Neural cell (in vitro differentiated cells): ENCODE results near the gene LRRC2. TPM values are rescaled to one million over a fixed set of nuclear protein-coding genes. Genes with fewer than 3 reads are reported as not detected.

ENCODE experiments used
- H2AFZ ChIP-seq: fragments of 200-600, 300-800 bp; sonication (generic), shearing (Covaris generic); 2 replicates; pipeline ENCODE4 v1.6.0; 2014; ENCODE audit warnings: low read depth, mild to moderate bottlenecking, antibody characterized with exemption, low read length, moderate library complexity
- H3F3A ChIP-seq: fragments of 200-600 bp; shearing (Covaris generic); 2 replicates; pipeline ENCODE4 v1.6.1; 2016; ENCODE audit warnings: mild to moderate bottlenecking, moderate library complexity, mixed read lengths, antibody characterized with exemption, low read length; ENCODE audit not compliant: insufficient read depth, poor library complexity, severe bottlenecking
- H3K27ac ChIP-seq: fragments of 200-600, 300-800 bp; sonication (generic), shearing (Covaris generic); 2 replicates; pipeline ENCODE4 v1.5.1; 2014; ENCODE audit warnings: mild to moderate bottlenecking, low read length, moderate library complexity
- H3K27me3 ChIP-seq: fragments of 300-800, 200-600 bp; sonication (generic), shearing (Covaris generic); 2 replicates; pipeline ENCODE4 v1.6.0; 2014; ENCODE audit warnings: mild to moderate bottlenecking, low read depth, low read length, moderate library complexity; ENCODE audit not compliant: insufficient read depth
- H3K36me3 ChIP-seq: fragments of 300-800, 200-600 bp; sonication (generic), shearing (Covaris generic); 2 replicates; pipeline ENCODE4 v1.5.1; 2014; ENCODE audit warnings: mild to moderate bottlenecking, antibody characterized with exemption, low read length, moderate library complexity; ENCODE audit not compliant: insufficient read depth
- H3K4me2 ChIP-seq: fragments of 300-800, 200-600 bp; sonication (generic), shearing (Covaris generic); 2 replicates; pipeline ENCODE4 v1.6.0; 2014; ENCODE audit warnings: mild to moderate bottlenecking, low read length
- H3K4me3 ChIP-seq: fragments of 300-800, 200-600 bp; sonication (generic), shearing (Covaris generic); 2 replicates; pipeline ENCODE4 v1.5.1; 2014; ENCODE audit warnings: mild to moderate bottlenecking, low read length, moderate library complexity
- H3K79me2 ChIP-seq: fragments of 200-600 bp; shearing (Covaris generic); replicated peaks from 2 replicates; pipeline ENCODE4 v1.6.0; 2014; ENCODE audit warnings: mild to moderate bottlenecking, low read length, moderate library complexity; ENCODE audit not compliant: insufficient read depth
- H3K9ac ChIP-seq: fragments of 300-800, 200-600 bp; sonication (generic), shearing (Covaris generic); 2 replicates; pipeline ENCODE4 v1.6.1; 2016; ENCODE audit warnings: mild to moderate bottlenecking, low read length, mixed read lengths
- H3K9me2 ChIP-seq: fragments of 200-600 bp; shearing (Covaris generic); 2 replicates; pipeline ENCODE4 v1.6.1; 2016; ENCODE audit warnings: mild to moderate bottlenecking, low read length, mixed read lengths; ENCODE audit not compliant: insufficient read depth
- H3K9me3 ChIP-seq: fragments of 200-600, 300-800 bp; sonication (generic), shearing (Covaris generic); 2 replicates; pipeline ENCODE4 v1.6.1; 2016; ENCODE audit warnings: mild to moderate bottlenecking, mixed run types, low read length, moderate library complexity, mixed read lengths
- H4K20me1 ChIP-seq: fragments of 200-600 bp; shearing (Covaris generic); 2 replicates; pipeline ENCODE4 v1.6.1; 2016; ENCODE audit warnings: mild to moderate bottlenecking, mixed run types; ENCODE audit not compliant: insufficient read depth
- EP300 ChIP-seq: fragments of 450-650 bp; conservative IDR thresholded peaks from 2 replicates; pipeline ENCODE4 v1.6.1; 2014; ENCODE audit warnings: antibody characterized with exemption, mild to moderate bottlenecking, moderate library complexity; ENCODE audit not compliant: poor library complexity, severe bottlenecking
- EZH2 ChIP-seq: fragments of 200-600, 300-800 bp; shearing (Covaris generic), sonication (generic); IDR thresholded peaks from 2 replicates; pipeline ENCODE4 v1.6.1; 2014; ENCODE audit warnings: antibody characterized with exemption, low read length, borderline replicate concordance, mild to moderate bottlenecking; ENCODE audit not compliant: insufficient read depth, poor library complexity, severe bottlenecking
- MXI1 ChIP-seq: fragments of 450-650 bp; conservative IDR thresholded peaks from 2 replicates; pipeline ENCODE4 v1.6.1; 2014; ENCODE audit warnings: antibody characterized with exemption, mild to moderate bottlenecking; ENCODE audit not compliant: poor library complexity, severe bottlenecking
- POLR2AphosphoS5 ChIP-seq: IDR thresholded peaks from 2 replicates; pipeline ENCODE4 v1.6.1; 2012
- RAD21 ChIP-seq: fragments of 450-650 bp; conservative IDR thresholded peaks from 2 replicates; pipeline ENCODE4 v1.6.1; 2014; ENCODE audit warnings: antibody characterized with exemption, mild to moderate bottlenecking, moderate library complexity
- REST ChIP-seq: IDR thresholded peaks from 2 replicates; pipeline ENCODE4 v1.6.1; 2012; ENCODE audit warnings: borderline replicate concordance
- SMC3 ChIP-seq: fragments of 450-650 bp; conservative IDR thresholded peaks from 2 replicates; pipeline ENCODE4 v1.6.1; 2014; ENCODE audit warnings: antibody characterized with exemption, mild to moderate bottlenecking, moderate library complexity; ENCODE audit not compliant: poor library complexity
- TAF1 ChIP-seq: IDR thresholded peaks from 2 replicates; pipeline ENCODE4 v1.6.1; 2012; ENCODE audit warnings: low read depth
- polyA plus RNA-seq: library from polyadenylated mRNA; depleted of rRNA; stranded (reverse); fragments of >200 nt; gene quantifications from 2 replicates; pipeline ENCODE4 v1.2.3, GENCODE V29; 2014

Gene LRRC2
- polyA plus RNA-seq, 1 donor from 2014 or later, result not detected

GRCh38 chr3:46536758-46537157 is 29.3 kb downstream of the LRRC2 start:
- H3K4me3 ChIP-seq, result no peak overlapping the region
- H3K9me3 ChIP-seq, result no peaks in the 10 kb centered on the region
- H4K20me1 ChIP-seq, result no peaks in the 10 kb centered on the region
- no peaks in the 10 kb centered on the region for H3K27me3 ChIP-seq
- no peaks in the 10 kb centered on the region for H3K9me2 ChIP-seq
- no peak overlapping the region for H3K4me2 ChIP-seq
- no peaks in the 10 kb centered on the region for H3K36me3 ChIP-seq
- no peak overlapping the region for H2AFZ ChIP-seq
- TF ChIP-seq EZH2 (no peak), MXI1 (no peak), SMC3 (no peak), EP300 (no peak), TAF1 (no peak), POLR2AphosphoS5 (no peak), REST (no peak)
- no peak overlapping the region for H3K27ac ChIP-seq
- no peak overlapping the region for H3K9ac ChIP-seq
- H3K79me2 ChIP-seq, result no peaks in the 10 kb centered on the region
- H3F3A ChIP-seq, result no peaks in the 10 kb centered on the region

DNA sequence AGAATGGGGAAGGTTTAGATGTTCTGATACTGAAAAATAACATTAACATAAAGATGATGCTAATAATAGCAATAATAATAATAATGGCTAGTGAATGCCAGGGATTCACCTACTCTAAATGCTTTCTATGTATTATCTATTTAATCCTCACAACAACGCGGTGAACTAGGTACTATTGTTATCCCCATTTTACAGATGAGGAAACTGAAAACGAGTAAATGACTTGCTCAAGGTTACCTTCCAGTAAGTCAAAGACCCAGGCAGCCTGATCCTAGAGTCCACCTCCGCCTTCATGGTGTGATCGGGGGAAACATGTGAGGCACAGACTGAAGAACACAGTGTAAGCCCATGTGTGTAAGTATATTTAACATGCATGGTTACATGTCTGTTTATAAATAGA is 30.4 kb downstream of the LRRC2 start:
- no peak overlapping the region for H3K4me2 ChIP-seq
- no peak for TF ChIP-seq POLR2AphosphoS5
- no peak for TF ChIP-seq RAD21
- TF ChIP-seq TAF1, result no peak
- TF ChIP-seq EP300, result no peak
- no peak for TF ChIP-seq EZH2
- TF ChIP-seq REST, result no peak
- no peak for TF ChIP-seq SMC3
- TF ChIP-seq MXI1, result no peak
- no peaks in the 10 kb centered on the region for H3K36me3 ChIP-seq
- no peaks in the 10 kb centered on the region for H3F3A ChIP-seq
- no peak overlapping the region for H3K27ac ChIP-seq
- H3K79me2 ChIP-seq, result no peaks in the 10 kb centered on the region
- H3K4me3 ChIP-seq, result no peak overlapping the region
- no peaks in the 10 kb centered on the region for H3K9me2 ChIP-seq
- H2AFZ ChIP-seq, result no peak overlapping the region
- H3K9ac ChIP-seq, result no peak overlapping the region
- H4K20me1 ChIP-seq, result no peaks in the 10 kb centered on the region
- H3K27me3 ChIP-seq, result no peaks in the 10 kb centered on the region
- no peaks in the 10 kb centered on the region for H3K9me3 ChIP-seq
